Fibroblast of villous mesenchyme (primary cell): ENCODE measurements around the gene IGFBP5. TPM values are rescaled to one million over a fixed set of nuclear protein-coding genes. Genes with fewer than 3 reads are reported as not detected.
A peak's percentile ranks its signal among the peaks of the same experiment; 100 is the strongest.

Source experiments
- DNase-seq: peaks from one replicate; pipeline ENCODE4 v3.0.0-alpha.2; 2010; ENCODE audit warnings: low read depth
- H3K4me3 ChIP-seq: 2 replicates; pipeline ENCODE4 v1.5.1; 2011; ENCODE audit warnings: low read depth, mild to moderate bottlenecking, low read length
- total RNA-seq: library from RNA; depleted of rRNA; stranded (reverse); fragments of >200 nt; gene quantifications from 2 replicates; pipeline ENCODE4 v1.2.3, GENCODE V29; 2012
- TF ChIP-seq, protein P1 (sequence below): IDR thresholded peaks from 2 replicates; pipeline ENCODE4 v1.5.1; 2012; ENCODE audit warnings: low read depth, mild to moderate bottlenecking, low read length; ENCODE audit not compliant: insufficient read depth

The IGFBP5 gene
- total RNA-seq, 1 donor = 644 TPM

- no peak overlapping the region for H3K4me3 ChIP-seq
- TF ChIP-seq, protein P1, sequence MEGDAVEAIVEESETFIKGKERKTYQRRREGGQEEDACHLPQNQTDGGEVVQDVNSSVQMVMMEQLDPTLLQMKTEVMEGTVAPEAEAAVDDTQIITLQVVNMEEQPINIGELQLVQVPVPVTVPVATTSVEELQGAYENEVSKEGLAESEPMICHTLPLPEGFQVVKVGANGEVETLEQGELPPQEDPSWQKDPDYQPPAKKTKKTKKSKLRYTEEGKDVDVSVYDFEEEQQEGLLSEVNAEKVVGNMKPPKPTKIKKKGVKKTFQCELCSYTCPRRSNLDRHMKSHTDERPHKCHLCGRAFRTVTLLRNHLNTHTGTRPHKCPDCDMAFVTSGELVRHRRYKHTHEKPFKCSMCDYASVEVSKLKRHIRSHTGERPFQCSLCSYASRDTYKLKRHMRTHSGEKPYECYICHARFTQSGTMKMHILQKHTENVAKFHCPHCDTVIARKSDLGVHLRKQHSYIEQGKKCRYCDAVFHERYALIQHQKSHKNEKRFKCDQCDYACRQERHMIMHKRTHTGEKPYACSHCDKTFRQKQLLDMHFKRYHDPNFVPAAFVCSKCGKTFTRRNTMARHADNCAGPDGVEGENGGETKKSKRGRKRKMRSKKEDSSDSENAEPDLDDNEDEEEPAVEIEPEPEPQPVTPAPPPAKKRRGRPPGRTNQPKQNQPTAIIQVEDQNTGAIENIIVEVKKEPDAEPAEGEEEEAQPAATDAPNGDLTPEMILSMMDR = no peak
- no peak for DNase-seq
Measured at GRCh38 chr2:216736326-216736725, 41.0 kb upstream of the IGFBP5 start.

DNA sequence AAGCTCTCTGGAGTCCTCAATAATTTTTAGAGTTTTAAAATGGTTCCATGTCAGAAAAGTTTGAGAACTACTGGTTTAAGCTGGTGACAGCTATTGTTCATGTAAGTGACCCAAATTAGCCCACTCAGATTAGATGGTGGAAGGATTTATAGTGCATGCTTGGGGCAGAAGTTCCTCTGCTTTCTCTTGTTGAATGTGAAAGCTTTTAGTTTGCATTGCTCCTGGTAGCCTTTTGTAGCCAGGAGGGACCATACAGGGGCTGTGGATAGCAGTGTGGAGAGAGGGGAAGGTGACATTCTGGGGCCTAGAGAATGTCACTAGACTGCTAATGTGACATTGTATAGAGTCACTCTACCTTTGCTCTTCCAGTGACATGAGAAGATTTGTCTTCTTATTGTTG is 40.3 kb upstream of the IGFBP5 start:
- TF ChIP-seq, protein P1 = no peak
- H3K4me3 ChIP-seq = no peak overlapping the region
- no peak for DNase-seq

GRCh38 chr2:216735086-216735485 is 39.7 kb upstream of the IGFBP5 start:
- peak; percentile 90 for DNase-seq
- H3K4me3 ChIP-seq = peak overlapping the region; percentile 26
- TF ChIP-seq, protein P1 = no peak

GRCh38 chr2:216733046-216733445 is 37.7 kb upstream of the IGFBP5 start:
- H3K4me3 ChIP-seq = no peak overlapping the region
- TF ChIP-seq, protein P1 = no peak
- no peak for DNase-seq

GRCh38 chr2:216732334-216732733 is 37.0 kb upstream of the IGFBP5 start:
- TF ChIP-seq, protein P1 = no peak
- DNase-seq = no peak
- H3K4me3 ChIP-seq = no peak overlapping the region

- no peak for DNase-seq
- no peak overlapping the region for H3K4me3 ChIP-seq
- TF ChIP-seq, protein P1 = no peak
Measured at GRCh38 chr2:216731465-216731864, 36.1 kb upstream of the IGFBP5 start.

DNA sequence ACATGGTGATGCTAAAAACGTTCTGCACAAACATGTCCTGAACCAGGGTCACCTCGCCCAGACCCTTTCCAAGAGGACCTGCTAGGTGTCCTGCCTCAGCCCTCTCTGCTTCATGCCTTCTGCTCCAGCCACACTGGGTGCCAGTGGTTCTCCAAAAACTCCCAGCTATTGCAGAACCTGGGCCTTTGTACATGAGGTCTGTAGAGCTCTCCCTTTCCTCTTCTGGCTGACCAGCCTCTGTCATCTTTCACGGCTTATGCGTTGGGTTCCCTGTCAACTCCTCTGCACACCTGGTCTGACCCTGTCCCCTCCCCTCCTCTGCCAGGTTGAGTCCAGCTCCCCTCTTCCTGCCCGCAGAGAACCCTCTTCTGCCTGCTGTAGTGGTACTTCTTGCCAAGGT is 35.5 kb upstream of the IGFBP5 start:
- no peak for DNase-seq
- H3K4me3 ChIP-seq = no peak overlapping the region
- TF ChIP-seq, protein P1 = no peak
